ENCODE data around the gene MICU2. TPM values are rescaled to one million over a fixed set of nuclear protein-coding genes. Genes with fewer than 3 reads are reported as not detected.
A peak's percentile ranks its signal among the peaks of the same experiment; 100 is the strongest.

Gene MICU2
- total and polyA plus RNA-seq, 10 of the 15 experiments (the other 5 are each of a cell fraction or from before 2014, with no cell fraction given), result 17.7 to 56.6 (median 43.8) TPM

DNA sequence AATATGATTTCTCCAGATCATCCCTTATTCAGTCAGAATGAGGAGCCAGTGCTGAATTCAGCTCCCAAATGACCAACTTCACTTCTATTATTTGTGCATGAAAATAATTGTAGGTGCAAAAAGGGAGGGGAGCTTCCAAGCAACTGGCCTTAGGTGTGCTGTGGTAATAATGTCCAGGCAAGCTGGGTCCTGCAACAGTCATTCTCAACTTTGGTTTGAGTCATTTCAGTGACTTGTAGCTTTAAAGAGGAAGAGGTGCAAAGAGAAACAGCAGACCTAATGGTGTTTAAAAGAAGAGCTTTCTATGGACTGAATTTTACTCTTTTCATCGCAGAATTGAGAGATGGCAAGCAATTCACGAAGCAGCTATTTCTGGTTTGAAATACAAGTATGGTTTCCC is 37.7 kb upstream of the MICU2 start:
- ChIA-PET SMC1A (ENCODE audit: uncharacterized antibody, unreplicated experiment) (interaction anchor here (0.7 to 1.0 kb wide), 3 partner anchors 41 to 635 kb away, joined by 3 read pairs; no protein-coding TSS in a partner anchor), CTCF (interaction anchor here (1.0 kb wide), 1 partner anchor 638 kb away, joined by 4 read pairs; no protein-coding TSS in a partner anchor), POLR2A (interaction anchor here (0.6 kb wide), 1 partner anchor 28 kb away, joined by 3 read pairs; no protein-coding TSS in a partner anchor), RAD21 (ENCODE audit: unreplicated experiment) (interaction anchor here (0.9 to 1.4 kb wide), 2 partner anchors 57 to 1154 kb away, joined by 3 to 5 read pairs; no protein-coding TSS in a partner anchor)
- no peak for DNase-seq (ENCODE audit: low read depth, low spot score)
- Histone ChIP-seq H3K4me3 (no peak overlapping the region), H3K4me1 (ENCODE audit: control insufficient read depth, insufficient read depth, low read length) (no peaks in the 10 kb centered on the region), H3K4me2 (ENCODE audit: control insufficient read depth, insufficient read depth) (no peak overlapping the region), H3K27ac (ENCODE audit: control insufficient read depth, insufficient read depth) (no peak overlapping the region), H3K9ac (ENCODE audit: control insufficient read depth, insufficient read depth, low read length) (no peak overlapping the region), H3K36me3 (ENCODE audit: control insufficient read depth in 2 of 2, insufficient read depth in 2 of 2, low read length in 1 of 2) (no peaks in the 10 kb centered on the region), H3K79me2 (ENCODE audit: control insufficient read depth, insufficient read depth, low read length) (no peaks in the 10 kb centered on the region), H3K27me3 (replicated peaks in 1 of 2; ENCODE audit: control insufficient read depth in 2 of 2, insufficient read depth in 2 of 2, low read length in 1 of 2) (no peaks in the 10 kb centered on the region), H4K20me1 (ENCODE audit: control insufficient read depth, insufficient read depth) (no peaks in the 10 kb centered on the region), H3K9me3 (replicated peaks; ENCODE audit: control insufficient read depth, insufficient read depth, low read length) (no peaks in the 10 kb centered on the region), H2AFZ (ENCODE audit: control insufficient read depth, low read depth, low read length) (no peak overlapping the region)
- in situ Hi-C loops (cut with MboI) (loop anchor here (5.0 to 25.0 kb wide), 2 partner anchors 641 to 1146 kb away; no protein-coding TSS in a partner anchor), intact Hi-C loops (cut with micrococcal nuclease; ENCODE audit: unreplicated experiment) (no loop called here)
- no TSS peak for BruUV-seq (replicated peaks)
- WGBS (ENCODE audit: insufficient coverage, insufficient replicate concordance, low lambda C conversion rate, missing lambda C conversion rate), result 3% methylated on average over 2 of the region's 2 CpGs
- peak; percentile 43; the same call in 2 of the 3 replicates for ATAC-seq
- TF ChIP-seq MYB (IDR thresholded peaks at IDR 0.05; ENCODE audit: borderline replicate concordance, low read depth, low read length) (no peak), SPI1 (IDR thresholded peaks at IDR 0.05; ENCODE audit: borderline replicate concordance, insufficient read depth, low read depth, low read length) (peak; percentile 47; the same call in 1 of the 2 replicates), EP300 (IDR thresholded peaks at IDR 0.05; ENCODE audit: borderline replicate concordance in 1 of 2, control insufficient read depth in 1 of 2, low read depth in 2 of 2, low read length in 2 of 2) (no peak), EED (IDR thresholded peaks at IDR 0.05; ENCODE audit: low read depth) (no peak), ZNF274 (IDR thresholded peaks at IDR 0.05; ENCODE audit: insufficient read depth, insufficient read length) (no peak), JUNB (IDR thresholded peaks at IDR 0.05) (peak; percentile 19; the same call in 1 of the 2 replicates), NFXL1 (IDR thresholded peaks at IDR 0.05; ENCODE audit: borderline replicate concordance) (no peak), HDAC2 (IDR thresholded peaks at IDR 0.05) (no peak)
- TF ChIP-seq, protein P1, sequence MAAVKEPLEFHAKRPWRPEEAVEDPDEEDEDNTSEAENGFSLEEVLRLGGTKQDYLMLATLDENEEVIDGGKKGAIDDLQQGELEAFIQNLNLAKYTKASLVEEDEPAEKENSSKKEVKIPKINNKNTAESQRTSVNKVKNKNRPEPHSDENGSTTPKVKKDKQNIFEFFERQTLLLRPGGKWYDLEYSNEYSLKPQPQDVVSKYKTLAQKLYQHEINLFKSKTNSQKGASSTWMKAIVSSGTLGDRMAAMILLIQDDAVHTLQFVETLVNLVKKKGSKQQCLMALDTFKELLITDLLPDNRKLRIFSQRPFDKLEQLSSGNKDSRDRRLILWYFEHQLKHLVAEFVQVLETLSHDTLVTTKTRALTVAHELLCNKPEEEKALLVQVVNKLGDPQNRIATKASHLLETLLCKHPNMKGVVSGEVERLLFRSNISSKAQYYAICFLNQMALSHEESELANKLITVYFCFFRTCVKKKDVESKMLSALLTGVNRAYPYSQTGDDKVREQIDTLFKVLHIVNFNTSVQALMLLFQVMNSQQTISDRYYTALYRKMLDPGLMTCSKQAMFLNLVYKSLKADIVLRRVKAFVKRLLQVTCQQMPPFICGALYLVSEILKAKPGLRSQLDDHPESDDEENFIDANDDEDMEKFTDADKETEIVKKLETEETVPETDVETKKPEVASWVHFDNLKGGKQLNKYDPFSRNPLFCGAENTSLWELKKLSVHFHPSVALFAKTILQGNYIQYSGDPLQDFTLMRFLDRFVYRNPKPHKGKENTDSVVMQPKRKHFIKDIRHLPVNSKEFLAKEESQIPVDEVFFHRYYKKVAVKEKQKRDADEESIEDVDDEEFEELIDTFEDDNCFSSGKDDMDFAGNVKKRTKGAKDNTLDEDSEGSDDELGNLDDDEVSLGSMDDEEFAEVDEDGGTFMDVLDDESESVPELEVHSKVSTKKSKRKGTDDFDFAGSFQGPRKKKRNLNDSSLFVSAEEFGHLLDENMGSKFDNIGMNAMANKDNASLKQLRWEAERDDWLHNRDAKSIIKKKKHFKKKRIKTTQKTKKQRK (IDR thresholded peaks at IDR 0.05; ENCODE audit: low read depth, low read length), result no peak
- TF ChIP-seq, protein P2, sequence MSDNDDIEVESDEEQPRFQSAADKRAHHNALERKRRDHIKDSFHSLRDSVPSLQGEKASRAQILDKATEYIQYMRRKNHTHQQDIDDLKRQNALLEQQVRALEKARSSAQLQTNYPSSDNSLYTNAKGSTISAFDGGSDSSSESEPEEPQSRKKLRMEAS (IDR thresholded peaks at IDR 0.05; ENCODE audit: low read depth, low read length), result no peak
- no peak for FAIRE-seq

Data from GM12878 (cell line).